GM12865 (cell line): ENCODE data around the gene GPER1.
"Not testable (repeated sequence)": the region's sequence is repeated elsewhere in the genome, so short reads cannot be mapped to it uniquely, and the experiment has no call there.

Source experiments
- DNase-seq: peaks from one replicate; pipeline ENCODE4 v3.0.0; 2010; ENCODE audit warnings: low read depth
- H3K4me3 ChIP-seq: 2 replicates; pipeline ENCODE4 v1.5.1; 2011; ENCODE audit warnings: mild to moderate bottlenecking, low read depth, low read length, control low read depth
- CTCF ChIP-seq: IDR thresholded peaks from 2 replicates; pipeline ENCODE4 v1.5.1; 2011; ENCODE audit warnings: low read length, control low read depth, low read depth, inconsistent platforms; ENCODE audit not compliant: insufficient read depth; ENCODE audit errors: missing control alignments

Gene GPER1

GRCh38 chr7:1141651-1142050, 53.7 kb downstream of the GPER1 start:
- no peak overlapping the region for H3K4me3 ChIP-seq

DNA sequence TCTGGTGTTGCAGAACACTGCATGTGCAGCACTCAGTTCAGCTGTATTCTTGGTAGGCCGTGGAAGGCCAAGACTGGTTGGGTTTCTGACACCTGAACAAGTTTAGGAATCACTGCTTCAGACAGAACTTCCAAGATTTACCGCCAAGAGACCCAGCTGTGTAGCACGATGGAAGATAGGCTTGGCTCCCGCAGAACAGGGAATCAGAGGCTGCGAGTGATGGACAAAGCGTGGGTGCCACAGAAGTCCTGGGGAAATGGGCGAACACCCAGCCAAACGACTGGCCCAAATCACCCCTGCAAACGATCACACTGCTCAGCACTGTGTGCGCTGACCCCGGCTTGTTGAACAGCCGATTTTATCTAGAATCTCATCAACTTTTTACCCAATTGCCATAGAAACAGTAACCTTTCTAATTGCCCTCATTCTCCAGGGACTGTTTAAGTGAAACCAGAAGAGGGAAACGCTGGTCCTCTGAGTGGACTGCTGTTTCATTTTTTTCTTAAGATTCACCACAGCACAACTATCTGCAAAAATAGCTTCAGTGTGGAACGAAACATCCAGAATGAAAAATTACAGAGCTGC, 54.2 kb downstream of the GPER1 start:
- DNase-seq = no peak
- no peak for TF ChIP-seq CTCF
- H3K4me3 ChIP-seq = no peak overlapping the region

More at GRCh38 chr7:1141651-1142050, 53.7 kb downstream of the GPER1 start:
- TF ChIP-seq CTCF = no peak
- no peak for DNase-seq

- not testable (repeated sequence) for DNase-seq, H3K4me3 ChIP-seq
These were observed 55.1 kb downstream of the GPER1 start for GRCh38 chr7:1143031-1143430.
